DOHH2 (cell line): ENCODE measurements around the gene SF3A1.

Source experiments
- H3F3A ChIP-seq: fragments of 200-600 bp; sonication (generic), shearing (Covaris generic); 2 replicates; pipeline ENCODE4 v1.6.0; 2016; ENCODE audit warnings: antibody characterized with exemption, mild to moderate bottlenecking; ENCODE audit not compliant: control insufficient read depth, insufficient read depth
- H3K27ac ChIP-seq: fragments of 200-600 bp; sonication (generic); 2 replicates; pipeline ENCODE4 v1.5.1; 2014; ENCODE audit warnings: low read depth, mild to moderate bottlenecking, low read length, moderate library complexity
- H3K27me3 ChIP-seq: fragments of 200-600 bp; sonication (generic); 2 replicates; pipeline ENCODE4 v1.6.1; 2014; ENCODE audit warnings: mild to moderate bottlenecking, low read length, mixed read lengths; ENCODE audit not compliant: control insufficient read depth
- H3K36me3 ChIP-seq: fragments of 200-600 bp; sonication (generic); 2 replicates; pipeline ENCODE4 v1.6.1; 2014; ENCODE audit warnings: mild to moderate bottlenecking, low read length, moderate library complexity, mixed read lengths; ENCODE audit not compliant: control insufficient read depth
- H3K4me1 ChIP-seq: fragments of 200-600 bp; sonication (generic); 2 replicates; pipeline ENCODE4 v1.6.1; 2014; ENCODE audit warnings: mild to moderate bottlenecking, low read length, mixed read lengths; ENCODE audit not compliant: control insufficient read depth
- H3K4me2 ChIP-seq: fragments of 200-600 bp; sonication (generic); 2 replicates; pipeline ENCODE4 v1.6.0; 2014; ENCODE audit warnings: mild to moderate bottlenecking, low read length, moderate library complexity
- H3K4me3 ChIP-seq: fragments of 200-600 bp; sonication (generic); 2 replicates; pipeline ENCODE4 v1.5.1; 2014; ENCODE audit warnings: mild to moderate bottlenecking, low read length, mixed read lengths
- H3K79me2 ChIP-seq: fragments of 200-600 bp; sonication (generic); 2 replicates; pipeline ENCODE4 v1.6.1; 2014; ENCODE audit warnings: mild to moderate bottlenecking, low read length, mixed read lengths; ENCODE audit not compliant: control insufficient read depth
- H3K9me2 ChIP-seq: fragments of 200-600 bp; sonication (generic); replicated peaks from 2 replicates; pipeline ENCODE4 v1.6.1; 2014; ENCODE audit warnings: mild to moderate bottlenecking, low read length, mixed read lengths; ENCODE audit not compliant: control insufficient read depth
- H3K9me3 ChIP-seq: fragments of 200-600 bp; sonication (generic); 2 replicates; pipeline ENCODE4 v1.6.1; 2014; ENCODE audit warnings: antibody characterized with exemption, low read length, mixed read lengths; ENCODE audit not compliant: control insufficient read depth, insufficient read depth
- H4K20me1 ChIP-seq: fragments of 200-600 bp; sonication (generic); 2 replicates; pipeline ENCODE4 v1.6.0; 2014; ENCODE audit warnings: low read depth, mild to moderate bottlenecking, antibody characterized with exemption, low read length, moderate library complexity; ENCODE audit not compliant: control insufficient read depth, insufficient read depth
- CTCF ChIP-seq: fragments of 200-600 bp; sonication (generic); IDR thresholded peaks from one replicate; pipeline ENCODE4 v1.5.1; 2014; ENCODE audit warnings: antibody characterized with exemption, mild to moderate bottlenecking, low read depth, low read length; ENCODE audit not compliant: poor library complexity, severe bottlenecking
- EZH2phosphoT487 ChIP-seq: fragments of 200-600 bp; sonication (generic); IDR thresholded peaks from 2 replicates; pipeline ENCODE4 v1.6.1; 2017; ENCODE audit warnings: borderline replicate concordance, mild to moderate bottlenecking, antibody characterized with exemption, low read length, moderate library complexity, mixed read lengths

The SF3A1 gene

GRCh38 chr22:30383061-30383460 lies 26.4 kb upstream of the SF3A1 start:
- no peaks in the 10 kb centered on the region for H3K9me2 ChIP-seq
- H3K36me3 ChIP-seq: no peaks in the 10 kb centered on the region
- TF ChIP-seq EZH2phosphoT487 (no peak), CTCF (no peak)
- H4K20me1 ChIP-seq: no peaks in the 10 kb centered on the region
- H3K79me2 ChIP-seq: no peaks in the 10 kb centered on the region
- H3K4me2 ChIP-seq: no peak overlapping the region
- peaks cover 8% of the 10 kb centered on the region for H3K4me1 ChIP-seq
- H3K27me3 ChIP-seq: no peaks in the 10 kb centered on the region
- H3F3A ChIP-seq: no peaks in the 10 kb centered on the region
- H3K27ac ChIP-seq: no peak overlapping the region
- no peaks in the 10 kb centered on the region for H3K9me3 ChIP-seq
- H3K4me3 ChIP-seq: no peak overlapping the region

- H3K27me3 ChIP-seq: no peaks in the 10 kb centered on the region
- H3K4me3 ChIP-seq: no peak overlapping the region
- no peaks in the 10 kb centered on the region for H3F3A ChIP-seq
- H3K9me3 ChIP-seq: no peaks in the 10 kb centered on the region
- TF ChIP-seq CTCF: no peak
- H3K9me2 ChIP-seq: no peaks in the 10 kb centered on the region
- peaks cover 4% of the 10 kb centered on the region; the same call in 1 of the 2 replicates for H3K4me1 ChIP-seq
- H3K4me2 ChIP-seq: no peak overlapping the region
- no peak overlapping the region for H3K27ac ChIP-seq
- H3K36me3 ChIP-seq: no peaks in the 10 kb centered on the region
- no peaks in the 10 kb centered on the region for H3K79me2 ChIP-seq
- H4K20me1 ChIP-seq: no peaks in the 10 kb centered on the region
Observed at GRCh38 chr22:30382340-30382739, 25.6 kb upstream of the SF3A1 start.

GRCh38 chr22:30381264-30381663 lies 24.6 kb upstream of the SF3A1 start:
- Histone ChIP-seq H3K27ac (no peak overlapping the region), H3K36me3 (no peaks in the 10 kb centered on the region), H3K9me3 (no peaks in the 10 kb centered on the region), H3K4me2 (no peak overlapping the region), H3K4me1 (no peaks in the 10 kb centered on the region), H3K27me3 (no peaks in the 10 kb centered on the region), H4K20me1 (no peaks in the 10 kb centered on the region), H3F3A (no peaks in the 10 kb centered on the region), H3K9me2 (no peaks in the 10 kb centered on the region), H3K79me2 (no peaks in the 10 kb centered on the region), H3K4me3 (no peak overlapping the region)
- no peak for TF ChIP-seq CTCF
- no peak for TF ChIP-seq EZH2phosphoT487

GRCh38 chr22:30380011-30380410 lies 23.3 kb upstream of the SF3A1 start:
- H3K27me3 ChIP-seq: no peaks in the 10 kb centered on the region
- no peak overlapping the region for H3K4me2 ChIP-seq
- no peaks in the 10 kb centered on the region for H3K9me2 ChIP-seq
- H3K79me2 ChIP-seq: no peaks in the 10 kb centered on the region
- no peaks in the 10 kb centered on the region for H3K4me1 ChIP-seq
- H3F3A ChIP-seq: no peaks in the 10 kb centered on the region
- no peak overlapping the region for H3K4me3 ChIP-seq
- no peaks in the 10 kb centered on the region for H3K36me3 ChIP-seq
- no peak overlapping the region for H3K27ac ChIP-seq
- TF ChIP-seq EZH2phosphoT487 (no peak), CTCF (no peak)
- no peaks in the 10 kb centered on the region for H3K9me3 ChIP-seq
- H4K20me1 ChIP-seq: no peaks in the 10 kb centered on the region
